Neural cell (in vitro differentiated cells): ENCODE data around the gene PHF12.

Experiments
- EP300 ChIP-seq: fragments of 450-650 bp; conservative IDR thresholded peaks from 2 replicates; pipeline ENCODE4 v1.6.1; 2014; ENCODE audit warnings: antibody characterized with exemption, mild to moderate bottlenecking, moderate library complexity; ENCODE audit not compliant: poor library complexity, severe bottlenecking
- EZH2 ChIP-seq: fragments of 200-600, 300-800 bp; shearing (Covaris generic), sonication (generic); IDR thresholded peaks from 2 replicates; pipeline ENCODE4 v1.6.1; 2014; ENCODE audit warnings: antibody characterized with exemption, low read length, borderline replicate concordance, mild to moderate bottlenecking; ENCODE audit not compliant: insufficient read depth, poor library complexity, severe bottlenecking
- MXI1 ChIP-seq: fragments of 450-650 bp; conservative IDR thresholded peaks from 2 replicates; pipeline ENCODE4 v1.6.1; 2014; ENCODE audit warnings: antibody characterized with exemption, mild to moderate bottlenecking; ENCODE audit not compliant: poor library complexity, severe bottlenecking
- POLR2AphosphoS5 ChIP-seq: IDR thresholded peaks from 2 replicates; pipeline ENCODE4 v1.6.1; 2012
- RAD21 ChIP-seq: fragments of 450-650 bp; conservative IDR thresholded peaks from 2 replicates; pipeline ENCODE4 v1.6.1; 2014; ENCODE audit warnings: antibody characterized with exemption, mild to moderate bottlenecking, moderate library complexity
- TAF1 ChIP-seq: IDR thresholded peaks from 2 replicates; pipeline ENCODE4 v1.6.1; 2012; ENCODE audit warnings: low read depth
- TF ChIP-seq, protein P1 (sequence below): fragments of 450-650 bp; IDR thresholded peaks from 2 replicates; pipeline ENCODE4 v1.5.1; 2014; ENCODE audit warnings: antibody characterized with exemption, mild to moderate bottlenecking, moderate library complexity; ENCODE audit not compliant: poor library complexity, severe bottlenecking

DNA sequence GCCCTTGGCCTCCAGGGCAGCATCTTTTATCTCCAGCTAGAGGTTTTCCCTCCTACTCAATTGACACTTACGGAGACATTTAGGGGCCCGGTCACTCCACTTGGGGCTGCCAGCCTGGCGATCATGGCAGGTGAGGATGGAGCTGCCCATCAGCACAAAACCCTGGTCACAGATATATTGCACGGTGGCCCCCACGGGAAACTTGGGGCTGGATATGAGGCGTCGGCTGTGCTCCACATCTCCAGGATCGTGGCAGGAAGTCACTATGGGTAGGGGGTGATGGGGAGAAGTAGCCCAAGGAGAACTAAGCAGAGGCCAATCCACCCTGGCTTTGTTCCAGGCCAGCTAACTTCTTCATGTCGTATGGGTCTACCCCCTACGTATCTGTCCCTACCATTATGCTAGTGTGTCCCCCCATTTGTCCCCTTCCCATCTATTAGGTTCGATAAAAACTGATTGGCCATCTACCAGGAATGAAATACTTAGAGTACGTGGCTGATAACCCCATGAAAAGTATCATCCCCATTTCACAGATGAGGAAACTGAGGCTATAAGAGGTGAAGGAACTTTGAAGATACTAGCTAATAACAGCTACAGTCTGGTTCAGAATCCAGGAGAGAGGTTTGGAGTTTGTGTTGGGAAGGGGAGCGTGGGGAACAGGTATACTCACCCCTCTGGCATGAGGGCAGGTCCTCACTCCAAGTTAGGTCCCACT is 6.1 kb upstream of the PHF12 start:
- TF ChIP-seq, protein P1, sequence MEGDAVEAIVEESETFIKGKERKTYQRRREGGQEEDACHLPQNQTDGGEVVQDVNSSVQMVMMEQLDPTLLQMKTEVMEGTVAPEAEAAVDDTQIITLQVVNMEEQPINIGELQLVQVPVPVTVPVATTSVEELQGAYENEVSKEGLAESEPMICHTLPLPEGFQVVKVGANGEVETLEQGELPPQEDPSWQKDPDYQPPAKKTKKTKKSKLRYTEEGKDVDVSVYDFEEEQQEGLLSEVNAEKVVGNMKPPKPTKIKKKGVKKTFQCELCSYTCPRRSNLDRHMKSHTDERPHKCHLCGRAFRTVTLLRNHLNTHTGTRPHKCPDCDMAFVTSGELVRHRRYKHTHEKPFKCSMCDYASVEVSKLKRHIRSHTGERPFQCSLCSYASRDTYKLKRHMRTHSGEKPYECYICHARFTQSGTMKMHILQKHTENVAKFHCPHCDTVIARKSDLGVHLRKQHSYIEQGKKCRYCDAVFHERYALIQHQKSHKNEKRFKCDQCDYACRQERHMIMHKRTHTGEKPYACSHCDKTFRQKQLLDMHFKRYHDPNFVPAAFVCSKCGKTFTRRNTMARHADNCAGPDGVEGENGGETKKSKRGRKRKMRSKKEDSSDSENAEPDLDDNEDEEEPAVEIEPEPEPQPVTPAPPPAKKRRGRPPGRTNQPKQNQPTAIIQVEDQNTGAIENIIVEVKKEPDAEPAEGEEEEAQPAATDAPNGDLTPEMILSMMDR: no peak
- TF ChIP-seq EZH2 (no peak), POLR2AphosphoS5 (no peak), MXI1 (no peak), RAD21 (no peak), EP300 (no peak), TAF1 (no peak)
